ENCODE results near the gene SUCLG2.

- TF ChIP-seq CTCF (IDR thresholded peaks at IDR 0.05) (no peak), POLR2A (IDR thresholded peaks at IDR 0.05) (no peak)
Measured at GRCh38 chr3:67384016-67384415, 270.4 kb downstream of the SUCLG2 start.
